MM.1S (cell line): ENCODE measurements around the gene EPHB1.

Experiments used
- DNase-seq: peaks from one replicate; pipeline ENCODE4 v3.0.0-alpha.2; 2015
- H2AFZ ChIP-seq: fragments of 300-600 bp; sonication (generic); 2 replicates; pipeline ENCODE4 v1.6.0; 2016; ENCODE audit warnings: antibody characterized with exemption, low read length
- H3F3A ChIP-seq: fragments of 300-600 bp; sonication (generic); 2 replicates; pipeline ENCODE4 v1.6.1; 2016; ENCODE audit warnings: mild to moderate bottlenecking, antibody characterized with exemption, low read length, moderate library complexity, mixed read lengths; ENCODE audit not compliant: insufficient read depth
- H3K27ac ChIP-seq: fragments of 300-600 bp; sonication (generic); 2 replicates; pipeline ENCODE4 v1.5.1; 2016; ENCODE audit warnings: mild to moderate bottlenecking, low read length
- H3K27me3 ChIP-seq: fragments of 300-600 bp; sonication (generic); replicated peaks from 2 replicates; pipeline ENCODE4 v1.6.0; 2016; ENCODE audit warnings: low read length; ENCODE audit not compliant: insufficient read depth
- H3K36me3 ChIP-seq: fragments of 300-600 bp; sonication (generic); replicated peaks from 2 replicates; pipeline ENCODE4 v1.6.1; 2016; ENCODE audit warnings: mild to moderate bottlenecking, low read length, mixed read lengths; ENCODE audit not compliant: insufficient read depth
- H3K4me1 ChIP-seq: fragments of 300-600 bp; sonication (generic); 2 replicates; pipeline ENCODE4 v1.6.1; 2016; ENCODE audit warnings: low read length, mixed read lengths
- H3K4me2 ChIP-seq: fragments of 300-600 bp; sonication (generic); 2 replicates; pipeline ENCODE4 v1.6.0; 2016; ENCODE audit warnings: low read depth, low read length
- H3K4me3 ChIP-seq: fragments of 300-600 bp; sonication (generic); 2 replicates; pipeline ENCODE4 v1.5.1; 2016; ENCODE audit warnings: low read length, mixed read lengths
- H3K79me2 ChIP-seq: fragments of 300-600 bp; sonication (generic); 2 replicates; pipeline ENCODE4 v1.6.1; 2016; ENCODE audit warnings: mixed run types, low read length, mixed read lengths
- H3K9ac ChIP-seq: fragments of 300-600 bp; sonication (generic); 2 replicates; pipeline ENCODE4 v1.6.1; 2016; ENCODE audit warnings: low read length, mixed read lengths
- H3K9me2 ChIP-seq: fragments of 300-600 bp; sonication (generic); replicated peaks from 2 replicates; pipeline ENCODE4 v1.6.1; 2016; ENCODE audit warnings: mild to moderate bottlenecking, low read length, mixed read lengths; ENCODE audit not compliant: insufficient read depth
- H3K9me3 ChIP-seq: fragments of 300-600 bp; sonication (generic); replicated peaks from 2 replicates; pipeline ENCODE4 v1.6.1; 2016; ENCODE audit warnings: mild to moderate bottlenecking, low read length, mixed read lengths; ENCODE audit not compliant: insufficient read depth
- H4K20me1 ChIP-seq: fragments of 300-600 bp; sonication (generic); 2 replicates; pipeline ENCODE4 v1.6.1; 2016; ENCODE audit warnings: mild to moderate bottlenecking, low read length, moderate library complexity, mixed read lengths; ENCODE audit not compliant: insufficient read depth
- CTCF ChIP-seq: fragments of 300-600 bp; sonication (generic); IDR thresholded peaks from 2 replicates; pipeline ENCODE4 v1.5.1; 2016; ENCODE audit warnings: antibody characterized with exemption, low read length, mixed read lengths
- EZH2 ChIP-seq: fragments of 300-600 bp; sonication (generic); optimal IDR thresholded peaks from 2 replicates; pipeline ENCODE3; 2017; ENCODE audit warnings: low read depth, mild to moderate bottlenecking, antibody characterized with exemption, low read length, mixed read lengths
- EZH2phosphoT487 ChIP-seq: fragments of 300-600 bp; sonication (generic); IDR thresholded peaks from 2 replicates; pipeline ENCODE4 v1.6.1; 2018; ENCODE audit warnings: antibody characterized with exemption, low read length

The EPHB1 gene

GRCh38 chr3:135235541-135235940 lies 440.5 kb downstream of the EPHB1 start:
- Histone ChIP-seq H3F3A (no peaks in the 10 kb centered on the region), H2AFZ (no peak overlapping the region), H3K9me3 (no peaks in the 10 kb centered on the region), H3K4me2 (no peak overlapping the region), H3K9me2 (no peaks in the 10 kb centered on the region), H3K9ac (no peak overlapping the region), H3K4me1 (no peaks in the 10 kb centered on the region), H3K27ac (no peak overlapping the region), H4K20me1 (no peaks in the 10 kb centered on the region), H3K27me3 (no peaks in the 10 kb centered on the region), H3K36me3 (no peaks in the 10 kb centered on the region), H3K79me2 (no peaks in the 10 kb centered on the region), H3K4me3 (no peak overlapping the region)
- TF ChIP-seq EZH2phosphoT487: no peak
- no peak for TF ChIP-seq EZH2
- no peak for TF ChIP-seq CTCF
- no peak for DNase-seq

- no peaks in the 10 kb centered on the region for H3K36me3 ChIP-seq
- no peaks in the 10 kb centered on the region for H3K27me3 ChIP-seq
- H3K9ac ChIP-seq: no peak overlapping the region
- no peaks in the 10 kb centered on the region for H3K4me1 ChIP-seq
- no peaks in the 10 kb centered on the region for H3K9me2 ChIP-seq
- no peaks in the 10 kb centered on the region for H3K79me2 ChIP-seq
- H2AFZ ChIP-seq: no peak overlapping the region
- H3K27ac ChIP-seq: no peak overlapping the region
- H4K20me1 ChIP-seq: no peaks in the 10 kb centered on the region
- no peaks in the 10 kb centered on the region for H3K9me3 ChIP-seq
- no peak overlapping the region for H3K4me3 ChIP-seq
- no peak for DNase-seq
- no peaks in the 10 kb centered on the region for H3F3A ChIP-seq
- TF ChIP-seq EZH2: no peak
- no peak for TF ChIP-seq CTCF
- no peak for TF ChIP-seq EZH2phosphoT487
- H3K4me2 ChIP-seq: no peak overlapping the region
Observed at GRCh38 chr3:135237371-135238143, 442.5 kb downstream of the EPHB1 start.

- Histone ChIP-seq H3K9ac (no peak overlapping the region), H3F3A (no peaks in the 10 kb centered on the region), H3K9me2 (no peaks in the 10 kb centered on the region), H3K36me3 (no peaks in the 10 kb centered on the region), H3K4me2 (no peak overlapping the region), H3K27ac (no peak overlapping the region), H3K9me3 (no peaks in the 10 kb centered on the region), H2AFZ (no peak overlapping the region), H3K4me1 (no peaks in the 10 kb centered on the region), H3K4me3 (no peak overlapping the region), H3K79me2 (no peaks in the 10 kb centered on the region), H3K27me3 (no peaks in the 10 kb centered on the region), H4K20me1 (no peaks in the 10 kb centered on the region)
- no peak for DNase-seq
- no peak for TF ChIP-seq EZH2
- no peak for TF ChIP-seq EZH2phosphoT487
- TF ChIP-seq CTCF: no peak
Observed at GRCh38 chr3:135238236-135238830, 443.3 kb downstream of the EPHB1 start.
